HG02938 (cell line): ENCODE results near the gene PHLDA2.

Source experiments
- ATAC-seq: cut with Tn5 transposase; IDR thresholded peaks from one replicate; pipeline ENCODE4 v1.9.1; 2021; ENCODE audit warnings: mild to moderate bottlenecking, moderate library complexity; ENCODE audit not compliant: unreplicated experiment

The PHLDA2 gene

GRCh38 chr11:2929950-2930703, 907 bp upstream of the PHLDA2 start:
- no peak for ATAC-seq

GRCh38 chr11:2929531-2929949, 320 bp upstream of the PHLDA2 start:
- no peak for ATAC-seq

- ATAC-seq, result no peak
Observed at GRCh38 chr11:2927851-2928604, 1.2 kb downstream of the PHLDA2 start.

GRCh38 chr11:2927121-2927800, 2.0 kb downstream of the PHLDA2 start:
- no peak for ATAC-seq

GRCh38 chr11:2926611-2927051, 2.6 kb downstream of the PHLDA2 start:
- no peak for ATAC-seq

GRCh38 chr11:2924821-2925675, 4.2 kb downstream of the PHLDA2 start:
- ATAC-seq, result no peak

- no peak for ATAC-seq
Observed at GRCh38 chr11:2924381-2924780, 4.8 kb downstream of the PHLDA2 start.

- no peak for ATAC-seq
Observed at GRCh38 chr11:2923446-2924375, 5.5 kb downstream of the PHLDA2 start.

- no peak for ATAC-seq
Observed at GRCh38 chr11:2922655-2923054, 6.6 kb downstream of the PHLDA2 start.

- no peak for ATAC-seq
Observed at GRCh38 chr11:2921742-2922493, 7.3 kb downstream of the PHLDA2 start.

GRCh38 chr11:2921261-2921660, 8.0 kb downstream of the PHLDA2 start:
- no peak for ATAC-seq

- no peak for ATAC-seq
Observed at GRCh38 chr11:2920343-2920742, 8.9 kb downstream of the PHLDA2 start.

- no peak for ATAC-seq
Observed at GRCh38 chr11:2919837-2920236, 9.4 kb downstream of the PHLDA2 start.

- ATAC-seq, result no peak
Observed at GRCh38 chr11:2919188-2919587, 10.0 kb downstream of the PHLDA2 start.

GRCh38 chr11:2917842-2918490, 11.3 kb downstream of the PHLDA2 start:
- no peak for ATAC-seq

GRCh38 chr11:2916892-2917645, 12.2 kb downstream of the PHLDA2 start:
- no peak for ATAC-seq

GRCh38 chr11:2916114-2916891, 12.9 kb downstream of the PHLDA2 start:
- ATAC-seq, result no peak
